Right ventricle myocardium superior (tissue), 1 donor: ENCODE data around the gene LMCD1. TPM values are rescaled to one million over a fixed set of nuclear protein-coding genes. Genes with fewer than 3 reads are reported as not detected.

Experiments used
- ATAC-seq: fragments of 200-7000 bp; cut with Tn5 transposase; one replicate; pipeline ENCODE4 v1.9.1; 2020; ENCODE audit warnings: mild to moderate bottlenecking; ENCODE audit not compliant: poor library complexity
- DNase-seq: peaks from one replicate; pipeline ENCODE4 v3.0.0-alpha.2; 2020
- intact Hi-C: fragments of 100-400 bp; cut with DNase I; formaldehyde crosslinking; loops from one replicate; pipeline ENCODE4 v1.11.2; 2022
- total RNA-seq: library from RNA; stranded (reverse); fragmentation: NEBNext Ultra II Directional; extraction: Animal tissue kit (Norgen Biotek cat#: 25700); gene quantifications from one replicate; pipeline ENCODE4 v1.2.1, GENCODE V29; 2021
- donor health status: DM: no; HTN: yes; CAD: no; lungs with severe emphysema.

Gene LMCD1
- total RNA-seq, 1 donor from 2014 or later, result 49.6 TPM

- intact Hi-C loops, result no loop called here
- DNase-seq, result no peak
- peak; percentile 19 for ATAC-seq
Measured at GRCh38 chr3:8481380-8481779, 20.2 kb upstream of the LMCD1 start.

GRCh38 chr3:8482263-8482662 lies 19.4 kb upstream of the LMCD1 start:
- no peak for DNase-seq
- ATAC-seq, result peak; percentile 26
- intact Hi-C loops, result no loop called here

GRCh38 chr3:8482960-8483665 lies 18.5 kb upstream of the LMCD1 start:
- intact Hi-C loops, result no loop called here
- peak; percentile 66 for DNase-seq
- ATAC-seq, result peak; percentile 91

GRCh38 chr3:8484409-8485140 lies 17.0 kb upstream of the LMCD1 start:
- no peak for DNase-seq
- intact Hi-C loops, result no loop called here
- ATAC-seq, result no peak

GRCh38 chr3:8485141-8485870 lies 16.3 kb upstream of the LMCD1 start:
- DNase-seq (no peak), ATAC-seq (no peak)
- intact Hi-C loops, result no loop called here

- intact Hi-C loops, result no loop called here
- DNase-seq (no peak), ATAC-seq (no peak)
Measured at GRCh38 chr3:8485943-8486342, 15.7 kb upstream of the LMCD1 start.

- intact Hi-C loops, result no loop called here
Measured at GRCh38 chr3:8486434-8486833, 15.2 kb upstream of the LMCD1 start.

GRCh38 chr3:8486936-8487335 lies 14.7 kb upstream of the LMCD1 start:
- peak; percentile 23 for ATAC-seq
- intact Hi-C loops, result no loop called here
- DNase-seq, result no peak

More at GRCh38 chr3:8486434-8486833, 15.2 kb upstream of the LMCD1 start:
- no peak for DNase-seq
- ATAC-seq, result no peak

GRCh38 chr3:8488411-8488810 lies 13.2 kb upstream of the LMCD1 start:
- ATAC-seq (no peak), DNase-seq (no peak)
- intact Hi-C loops, result no loop called here

- no peak for DNase-seq
- intact Hi-C loops, result no loop called here
- ATAC-seq, result no peak
Measured at GRCh38 chr3:8488877-8489276, 12.7 kb upstream of the LMCD1 start.

- intact Hi-C loops, result no loop called here
- DNase-seq, result no peak
- no peak for ATAC-seq
Measured at GRCh38 chr3:8489278-8489792, 12.3 kb upstream of the LMCD1 start.

- intact Hi-C loops, result no loop called here
- DNase-seq (no peak), ATAC-seq (no peak)
Measured at GRCh38 chr3:8490079-8490552, 11.5 kb upstream of the LMCD1 start.

- ATAC-seq (peak; percentile 45), DNase-seq (peak; percentile 61)
- intact Hi-C loops, result no loop called here
Measured at GRCh38 chr3:8491271-8492144, 10.1 kb upstream of the LMCD1 start.

- intact Hi-C loops, result no loop called here
- DNase-seq (no peak), ATAC-seq (no peak)
Measured at GRCh38 chr3:8492744-8493511, 8.7 kb upstream of the LMCD1 start.

GRCh38 chr3:8493744-8494143 lies 7.9 kb upstream of the LMCD1 start:
- intact Hi-C loops, result no loop called here
- no peak for DNase-seq
- no peak for ATAC-seq

GRCh38 chr3:8494327-8494726 lies 7.3 kb upstream of the LMCD1 start:
- no peak for DNase-seq
- intact Hi-C loops, result no loop called here
- ATAC-seq, result no peak

GRCh38 chr3:8497582-8497981 lies 4.0 kb upstream of the LMCD1 start:
- no peak for ATAC-seq
- intact Hi-C loops, result no loop called here
- DNase-seq, result no peak

GRCh38 chr3:8499181-8499611 lies 2.4 kb upstream of the LMCD1 start:
- DNase-seq (no peak), ATAC-seq (no peak)
- intact Hi-C loops, result no loop called here
